ENCODE results near the gene CACNA1C.

GRCh38 chr12:2348482-2348852 lies 295.7 kb downstream of the CACNA1C start:
- no peak for TF ChIP-seq CTCF (IDR thresholded peaks at IDR 0.05)
- no peak for TF ChIP-seq POLR2A (IDR thresholded peaks at IDR 0.05)
